ENCODE data around the gene CAGE1. TPM values are rescaled to one million over a fixed set of nuclear protein-coding genes. Genes with fewer than 3 reads are reported as not detected.

Gene CAGE1
- polyA plus RNA-seq, 3 donors, result not detected

- intact Hi-C loops (cut with micrococcal nuclease), result no loop called here
- no CpG with 5 or more reads among the region's 7 CpGs for WGBS (ENCODE audit: insufficient coverage)
Observed at GRCh38 chr6:7301702-7302101, 87.8 kb downstream of the CAGE1 start.

DNA sequence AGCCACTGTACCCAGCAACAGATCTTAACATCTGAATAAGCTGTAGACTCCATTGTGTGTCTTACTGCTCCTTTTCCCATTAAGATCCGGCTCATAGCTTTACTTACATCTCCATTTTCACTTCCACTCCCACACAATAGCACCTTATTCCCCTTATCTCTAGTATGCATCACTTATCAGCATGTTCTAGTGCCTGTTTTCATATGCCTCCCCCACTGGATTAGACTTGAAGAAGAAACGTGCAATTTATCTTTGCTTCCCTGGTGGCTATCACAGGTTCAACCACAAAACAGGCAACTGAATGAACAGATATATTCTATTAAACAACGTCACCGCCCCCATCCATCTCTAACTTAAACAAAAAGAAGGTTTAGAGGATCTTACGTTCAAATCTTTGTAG lies 88.6 kb downstream of the CAGE1 start:
- Histone ChIP-seq H3K27ac (ENCODE audit: low read depth in 1 of 2, low read length in 2 of 2) (peak overlapping the region in 1 of 2 donors; percentile 28), H4K20me1 (ENCODE audit: insufficient read depth, low read length) (peaks cover 87% of the 10 kb centered on the region), H3K9ac (ENCODE audit: insufficient read depth, low read length, poor library complexity, severe bottlenecking) (no peak overlapping the region), H3K4me3 (replicated peaks in 1 of 3; ENCODE audit: low read depth in 2 of 3, low read length in 3 of 3) (no peak overlapping the region), H3K79me2 (ENCODE audit: insufficient read depth, low read length) (peaks cover 85% of the 10 kb centered on the region), H3K9me3 (replicated peaks in 1 of 2; ENCODE audit: control insufficient read depth in 1 of 2, insufficient read depth in 1 of 2, low read length in 2 of 2) (no peaks in the 10 kb centered on the region), H2AFZ (ENCODE audit: insufficient read depth, low read depth, low read length, poor library complexity, severe bottlenecking) (no peak overlapping the region), H3K27me3 (ENCODE audit: control insufficient read depth in 2 of 2, insufficient read depth in 2 of 2, low read length in 2 of 2) (no peaks in the 10 kb centered on the region), H3K4me1 (ENCODE audit: control insufficient read depth in 1 of 2, insufficient read depth in 2 of 2, low read length in 2 of 2) (no peaks in the 10 kb centered on the region), H3K36me3 (replicated peaks in 1 of 2; ENCODE audit: control insufficient read depth in 1 of 2, insufficient read depth in 2 of 2, low read length in 2 of 2) (peaks cover 95 to 100% of the 10 kb centered on the region in 2 donors), H3K4me2 (replicated peaks; ENCODE audit: extremely low read depth, low read length, poor library complexity, severe bottlenecking) (no peak overlapping the region)
- Mint-ChIP-seq H3K4me3 (no peak overlapping the region), H3K27me3 (ENCODE audit: low read depth in 3 of 3) (no peaks in the 10 kb centered on the region), H3K9me3 (no peaks in the 10 kb centered on the region), H3K27ac (peak overlapping the region in 2 of 7 donors; percentile 13 to 48), H3K4me1 (peaks cover 5% of the 10 kb centered on the region), H3K36me3 (peaks cover 84 to 98% of the 10 kb centered on the region in 2 donors)
- intact Hi-C loops (cut with micrococcal nuclease), result no loop called here
- no peak for TF ChIP-seq CTCF (IDR thresholded peaks at IDR 0.05)
- no peak for DNase-seq
- 100% methylated on average over 2 of the region's 5 CpGs for WGBS (ENCODE audit: insufficient coverage)

More at GRCh38 chr6:7301702-7302101, 87.8 kb downstream of the CAGE1 start:
- H3K27ac ChIP-seq (ENCODE audit: low read depth in 1 of 2, low read length in 2 of 2), result peak overlapping the region in 1 of 2 donors; percentile 46
- no peak overlapping the region for H3K4me3 ChIP-seq (replicated peaks in 1 of 3; ENCODE audit: low read depth in 2 of 3, low read length in 3 of 3)
- no peaks in the 10 kb centered on the region for H3K9me3 Mint-ChIP-seq
- no peak overlapping the region for H3K9ac ChIP-seq (ENCODE audit: insufficient read depth, low read length, poor library complexity, severe bottlenecking)
- no peak overlapping the region for H3K27ac Mint-ChIP-seq
- H3K27me3 Mint-ChIP-seq (ENCODE audit: low read depth in 3 of 3), result no peaks in the 10 kb centered on the region
- peaks cover 90 to 100% of the 10 kb centered on the region in 2 donors for H3K36me3 ChIP-seq (replicated peaks in 1 of 2; ENCODE audit: control insufficient read depth in 1 of 2, insufficient read depth in 2 of 2, low read length in 2 of 2)
- peaks cover 89% of the 10 kb centered on the region for H4K20me1 ChIP-seq (ENCODE audit: insufficient read depth, low read length)
- no peaks in the 10 kb centered on the region for H3K27me3 ChIP-seq (ENCODE audit: control insufficient read depth in 2 of 2, insufficient read depth in 2 of 2, low read length in 2 of 2)
- no peak overlapping the region for H3K4me3 Mint-ChIP-seq
- no peaks in the 10 kb centered on the region for H3K4me1 ChIP-seq (ENCODE audit: control insufficient read depth in 1 of 2, insufficient read depth in 2 of 2, low read length in 2 of 2)
- H3K36me3 Mint-ChIP-seq, result peaks cover 79 to 99% of the 10 kb centered on the region in 2 donors
- TF ChIP-seq CTCF (IDR thresholded peaks at IDR 0.05), result no peak
- peaks cover 85% of the 10 kb centered on the region for H3K79me2 ChIP-seq (ENCODE audit: insufficient read depth, low read length)
- peaks cover 5% of the 10 kb centered on the region for H3K4me1 Mint-ChIP-seq
- DNase-seq, result no peak
- H3K4me2 ChIP-seq (replicated peaks; ENCODE audit: extremely low read depth, low read length, poor library complexity, severe bottlenecking), result no peak overlapping the region
- no peak overlapping the region for H2AFZ ChIP-seq (ENCODE audit: insufficient read depth, low read depth, low read length, poor library complexity, severe bottlenecking)
- no peaks in the 10 kb centered on the region for H3K9me3 ChIP-seq (replicated peaks in 1 of 2; ENCODE audit: control insufficient read depth in 1 of 2, insufficient read depth in 1 of 2, low read length in 2 of 2)

All from CD14-positive monocyte (primary cell).